Activated naive CD4-positive, alpha-beta T cell (primary cell): ENCODE data around the gene HYAL1.

Source experiments
- DNase-seq, 4 experiments: peaks; one replicate each; lab custom pipeline; 2025; lab: John Stamatoyannopoulos, UW

Gene HYAL1

GRCh38 chr3:50303013-50303815 lies at the start of gene HYAL1:
TSS of gene HYAL1 (minus strand) at chr3:50303574. CDS start at chr3:50302956, 618 bp downstream.
- no peak for DNase-seq

- no peak for DNase-seq
Observed at GRCh38 chr3:50352781-50353180, 49.4 kb upstream of the HYAL1 start.

- no peak for DNase-seq
Observed at GRCh38 chr3:50351323-50351697, 47.9 kb upstream of the HYAL1 start.

GRCh38 chr3:50350527-50351322 lies 47.4 kb upstream of the HYAL1 start, which contains the start of the genes CYB561D2 and NPRL2:
TSS of gene CYB561D2 (plus strand) at chr3:50350862. CDS start at chr3:50351434, 572 bp downstream.
TSS of gene NPRL2 (minus strand) at chr3:50350775. CDS start at chr3:50350652, 123 bp downstream.
- DNase-seq = peak; percentile 97 to 99 (median 98)

GRCh38 chr3:50350213-50350526 lies 46.8 kb upstream of the HYAL1 start:
- DNase-seq = no peak

- peak; percentile 17 to 60 (median 38) for DNase-seq
Observed at GRCh38 chr3:50347187-50347813, 43.9 kb upstream of the HYAL1 start.

GRCh38 chr3:50345586-50346234 lies 42.3 kb upstream of the HYAL1 start, which contains the start of gene ZMYND10:
TSS of gene ZMYND10 (minus strand) at chr3:50345732. CDS start at chr3:50345579, 153 bp downstream.
- peak; percentile 41 to 72 (median 54) for DNase-seq

GRCh38 chr3:50345008-50345407 lies 41.6 kb upstream of the HYAL1 start:
- DNase-seq = no peak

GRCh38 chr3:50342813-50343633 lies 39.6 kb upstream of the HYAL1 start:
- DNase-seq = no peak

GRCh38 chr3:50341996-50342650 lies 38.7 kb upstream of the HYAL1 start:
- DNase-seq = no peak

- DNase-seq = no peak
Observed at GRCh38 chr3:50341537-50341936, 38.2 kb upstream of the HYAL1 start.

- peak in 2 of 4 experiments; percentile 31 to 33 for DNase-seq
Observed at GRCh38 chr3:50340448-50341329, 37.3 kb upstream of the HYAL1 start, which contains the start of gene RASSF1. TSS of gene RASSF1 (minus strand) at chr3:50340836. CDS start at chr3:50340805, 31 bp downstream.

- DNase-seq = no peak
Observed at GRCh38 chr3:50340147-50340447, 36.7 kb upstream of the HYAL1 start.

GRCh38 chr3:50339485-50340146 lies 36.2 kb upstream of the HYAL1 start:
- DNase-seq = no peak

- no peak for DNase-seq
Observed at GRCh38 chr3:50338965-50339364, 35.6 kb upstream of the HYAL1 start.

- DNase-seq = peak; percentile 76 to 88 (median 84)
Observed at GRCh38 chr3:50337175-50337861, 33.9 kb upstream of the HYAL1 start.

GRCh38 chr3:50336452-50337174 lies 33.2 kb upstream of the HYAL1 start:
- no peak for DNase-seq
